ENCODE measurements around the gene MAML2.

- TF ChIP-seq, protein P1, sequence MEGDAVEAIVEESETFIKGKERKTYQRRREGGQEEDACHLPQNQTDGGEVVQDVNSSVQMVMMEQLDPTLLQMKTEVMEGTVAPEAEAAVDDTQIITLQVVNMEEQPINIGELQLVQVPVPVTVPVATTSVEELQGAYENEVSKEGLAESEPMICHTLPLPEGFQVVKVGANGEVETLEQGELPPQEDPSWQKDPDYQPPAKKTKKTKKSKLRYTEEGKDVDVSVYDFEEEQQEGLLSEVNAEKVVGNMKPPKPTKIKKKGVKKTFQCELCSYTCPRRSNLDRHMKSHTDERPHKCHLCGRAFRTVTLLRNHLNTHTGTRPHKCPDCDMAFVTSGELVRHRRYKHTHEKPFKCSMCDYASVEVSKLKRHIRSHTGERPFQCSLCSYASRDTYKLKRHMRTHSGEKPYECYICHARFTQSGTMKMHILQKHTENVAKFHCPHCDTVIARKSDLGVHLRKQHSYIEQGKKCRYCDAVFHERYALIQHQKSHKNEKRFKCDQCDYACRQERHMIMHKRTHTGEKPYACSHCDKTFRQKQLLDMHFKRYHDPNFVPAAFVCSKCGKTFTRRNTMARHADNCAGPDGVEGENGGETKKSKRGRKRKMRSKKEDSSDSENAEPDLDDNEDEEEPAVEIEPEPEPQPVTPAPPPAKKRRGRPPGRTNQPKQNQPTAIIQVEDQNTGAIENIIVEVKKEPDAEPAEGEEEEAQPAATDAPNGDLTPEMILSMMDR (IDR thresholded peaks at IDR 0.05; ENCODE audit: insufficient read depth, low read length) = no peak
- TF ChIP-seq POLR2AphosphoS5 (IDR thresholded peaks at IDR 0.05; ENCODE audit: low read depth) = no peak
- no peak for TF ChIP-seq REST (IDR thresholded peaks at IDR 0.05; ENCODE audit: insufficient replicate concordance, low read depth)
- no peak for TF ChIP-seq GABPA (IDR thresholded peaks at IDR 0.05; ENCODE audit: low read depth)
These were observed 205.6 kb downstream of the MAML2 start for GRCh38 chr11:96137373-96137772.

Measured in HL-60 (cell line).